Measurements from ENCODE around the gene SLC27A1. TPM values are rescaled to one million over a fixed set of nuclear protein-coding genes. Genes with fewer than 3 reads are reported as not detected.

The SLC27A1 gene
- total RNA-seq, 3 donors from 2014 or later, result 1.5 to 2.1 (median 2.0) TPM

GRCh38 chr19:17524651-17525050, 54.3 kb downstream of the SLC27A1 start:
- ATAC-seq, result no peak
- Mint-ChIP-seq H3K36me3 (ENCODE audit: insufficient read depth) (no peaks in the 10 kb centered on the region), H3K4me1 (ENCODE audit: low read depth) (peaks cover 23% of the 10 kb centered on the region), H3K27me3 (ENCODE audit: low read depth) (no peaks in the 10 kb centered on the region), H3K4me3 (no peak overlapping the region), H3K9me3 (no peaks in the 10 kb centered on the region)
- DNase-seq, result no peak

DNA sequence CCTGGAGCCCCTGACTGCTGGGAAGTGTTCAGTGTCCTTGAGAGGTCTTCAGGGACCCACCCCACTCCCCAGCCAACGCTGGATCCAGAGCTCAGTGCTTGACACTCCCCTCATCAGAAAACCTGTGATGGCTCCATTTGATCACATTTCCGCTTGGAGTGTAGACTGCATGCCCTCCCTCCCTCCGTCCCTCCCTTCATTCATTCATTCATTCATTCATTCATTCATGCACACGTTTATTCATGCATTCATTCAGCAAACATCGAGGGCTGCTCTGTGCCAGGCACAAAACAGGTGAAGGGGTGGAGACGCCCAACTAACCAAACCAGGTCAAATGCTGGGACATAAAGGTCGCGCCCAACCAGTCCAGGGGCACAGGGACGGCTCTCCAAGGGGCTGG, 54.8 kb downstream of the SLC27A1 start:
- H3K27me3 Mint-ChIP-seq (ENCODE audit: low read depth), result no peaks in the 10 kb centered on the region
- no peak for ATAC-seq
- H3K36me3 Mint-ChIP-seq (ENCODE audit: insufficient read depth), result no peaks in the 10 kb centered on the region
- DNase-seq, result no peak
- peaks cover 24% of the 10 kb centered on the region for H3K4me1 Mint-ChIP-seq (ENCODE audit: low read depth)
- H3K4me3 Mint-ChIP-seq, result no peak overlapping the region
- no peaks in the 10 kb centered on the region for H3K9me3 Mint-ChIP-seq

GRCh38 chr19:17526922-17527321, 56.6 kb downstream of the SLC27A1 start:
- Mint-ChIP-seq H3K36me3 (ENCODE audit: insufficient read depth) (no peaks in the 10 kb centered on the region), H3K4me1 (ENCODE audit: low read depth) (peaks cover 26% of the 10 kb centered on the region), H3K4me3 (peak overlapping the region; percentile 45), H3K27me3 (ENCODE audit: low read depth) (no peaks in the 10 kb centered on the region), H3K9me3 (no peaks in the 10 kb centered on the region)
- ATAC-seq (peak in 1 of 2 donors; percentile 46), DNase-seq (no peak)

DNA sequence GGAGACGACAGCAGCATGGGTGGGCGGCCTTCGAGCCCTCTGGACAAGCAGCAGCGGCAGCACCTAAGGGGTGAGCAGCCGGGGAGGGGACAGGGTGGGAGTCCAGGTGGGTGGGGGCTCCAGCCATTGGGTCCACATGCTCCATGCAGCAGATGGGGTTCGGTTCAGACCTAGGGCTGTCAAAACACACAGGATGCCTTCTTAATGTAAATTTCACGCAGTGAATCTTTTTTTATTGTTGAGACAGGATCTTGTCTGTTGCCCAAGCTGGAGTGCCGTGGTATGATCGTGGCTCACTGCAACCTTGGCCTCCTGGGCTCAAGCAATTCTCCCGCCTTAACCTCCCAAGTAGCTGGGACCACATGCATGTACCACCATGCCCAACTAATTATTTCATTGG, 57.0 kb downstream of the SLC27A1 start:
- no peak for DNase-seq
- Mint-ChIP-seq H3K36me3 (ENCODE audit: insufficient read depth) (no peaks in the 10 kb centered on the region), H3K27me3 (ENCODE audit: low read depth) (no peaks in the 10 kb centered on the region), H3K4me3 (no peak overlapping the region), H3K4me1 (ENCODE audit: low read depth) (peaks cover 26% of the 10 kb centered on the region), H3K9me3 (no peaks in the 10 kb centered on the region)
- ATAC-seq, result no peak

- H3K36me3 Mint-ChIP-seq (ENCODE audit: insufficient read depth), result no peaks in the 10 kb centered on the region
- no peaks in the 10 kb centered on the region for H3K9me3 Mint-ChIP-seq
- ATAC-seq, result no peak
- peaks cover 14% of the 10 kb centered on the region for H3K4me1 Mint-ChIP-seq (ENCODE audit: low read depth)
- H3K27me3 Mint-ChIP-seq (ENCODE audit: low read depth), result no peaks in the 10 kb centered on the region
- H3K4me3 Mint-ChIP-seq, result no peak overlapping the region
- no peak for DNase-seq
Measured at GRCh38 chr19:17528610-17529009, 58.3 kb downstream of the SLC27A1 start.

GRCh38 chr19:17529239-17530158, 59.2 kb downstream of the SLC27A1 start:
- DNase-seq (no peak), ATAC-seq (no peak)
- no peaks in the 10 kb centered on the region for H3K36me3 Mint-ChIP-seq (ENCODE audit: insufficient read depth)
- no peaks in the 10 kb centered on the region for H3K9me3 Mint-ChIP-seq
- peak overlapping the region; percentile 9 for H3K4me3 Mint-ChIP-seq
- H3K27me3 Mint-ChIP-seq (ENCODE audit: low read depth), result no peaks in the 10 kb centered on the region
- peaks cover 7% of the 10 kb centered on the region for H3K4me1 Mint-ChIP-seq (ENCODE audit: low read depth)

DNA sequence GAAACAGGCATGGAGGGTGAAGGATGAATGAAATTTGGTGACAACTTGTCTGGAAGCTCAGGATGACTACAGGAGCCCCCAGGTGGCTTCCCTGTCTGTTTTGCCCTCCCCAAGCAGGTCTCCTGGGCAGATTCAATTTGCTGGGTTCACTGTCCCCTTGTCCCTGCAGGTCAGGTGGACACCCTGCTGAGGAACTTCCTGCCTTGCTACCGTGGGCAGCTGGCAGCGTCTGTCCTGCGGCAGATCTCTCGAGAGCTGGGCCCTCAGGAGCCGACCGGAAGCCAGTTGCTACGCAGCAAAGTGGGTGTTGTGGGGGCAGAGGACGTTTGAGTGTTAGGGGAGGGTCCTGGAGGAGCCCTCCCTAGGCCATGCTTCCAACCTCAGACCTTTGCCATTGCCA, 60.3 kb downstream of the SLC27A1 start:
- ATAC-seq (no peak), DNase-seq (no peak)
- H3K4me1 Mint-ChIP-seq (ENCODE audit: low read depth), result peaks cover 2% of the 10 kb centered on the region
- H3K9me3 Mint-ChIP-seq, result no peaks in the 10 kb centered on the region
- no peaks in the 10 kb centered on the region for H3K36me3 Mint-ChIP-seq (ENCODE audit: insufficient read depth)
- H3K4me3 Mint-ChIP-seq, result no peak overlapping the region
- no peaks in the 10 kb centered on the region for H3K27me3 Mint-ChIP-seq (ENCODE audit: low read depth)

GRCh38 chr19:17532116-17532515, 61.8 kb downstream of the SLC27A1 start:
- Mint-ChIP-seq H3K27me3 (ENCODE audit: low read depth) (no peaks in the 10 kb centered on the region), H3K4me1 (ENCODE audit: low read depth) (peaks cover 2% of the 10 kb centered on the region), H3K4me3 (no peak overlapping the region), H3K9me3 (no peaks in the 10 kb centered on the region), H3K36me3 (ENCODE audit: insufficient read depth) (no peaks in the 10 kb centered on the region)
- DNase-seq, result no peak
- ATAC-seq, result no peak

- no peaks in the 10 kb centered on the region for H3K9me3 Mint-ChIP-seq
- ATAC-seq (no peak), DNase-seq (no peak)
- H3K27me3 Mint-ChIP-seq (ENCODE audit: low read depth), result no peaks in the 10 kb centered on the region
- H3K4me3 Mint-ChIP-seq, result no peak overlapping the region
- H3K4me1 Mint-ChIP-seq (ENCODE audit: low read depth), result peaks cover 2% of the 10 kb centered on the region
- no peaks in the 10 kb centered on the region for H3K36me3 Mint-ChIP-seq (ENCODE audit: insufficient read depth)
Measured at GRCh38 chr19:17532557-17532956, 62.2 kb downstream of the SLC27A1 start.

DNA sequence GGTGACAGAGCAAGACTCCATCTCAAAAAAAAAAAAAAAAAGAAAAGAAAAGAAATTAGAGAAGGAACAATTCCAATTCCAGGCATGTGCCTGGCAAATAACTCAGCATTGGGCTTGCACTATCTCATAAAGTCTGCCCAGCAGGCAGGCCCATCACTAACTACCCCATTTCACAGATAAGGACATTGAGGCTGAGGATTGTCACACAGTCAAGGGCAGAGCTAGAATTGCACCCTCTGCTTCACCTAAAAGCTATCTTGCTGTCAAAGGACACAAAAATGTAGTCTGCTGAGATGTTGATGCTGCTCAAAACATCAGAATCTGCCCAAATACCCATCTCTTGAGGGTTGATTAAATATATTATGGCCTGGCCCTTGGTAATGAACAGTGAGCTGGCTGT, 64.4 kb downstream of the SLC27A1 start:
- no peaks in the 10 kb centered on the region for H3K36me3 Mint-ChIP-seq (ENCODE audit: insufficient read depth)
- peaks cover 13% of the 10 kb centered on the region for H3K4me1 Mint-ChIP-seq (ENCODE audit: low read depth)
- no peaks in the 10 kb centered on the region for H3K27me3 Mint-ChIP-seq (ENCODE audit: low read depth)
- no peaks in the 10 kb centered on the region for H3K9me3 Mint-ChIP-seq
- ATAC-seq (no peak), DNase-seq (no peak)
- no peak overlapping the region for H3K4me3 Mint-ChIP-seq

- H3K9me3 Mint-ChIP-seq, result no peaks in the 10 kb centered on the region
- no peaks in the 10 kb centered on the region for H3K36me3 Mint-ChIP-seq (ENCODE audit: insufficient read depth)
- ATAC-seq, result no peak
- H3K4me3 Mint-ChIP-seq, result no peak overlapping the region
- DNase-seq, result no peak
- peaks cover 12% of the 10 kb centered on the region for H3K4me1 Mint-ChIP-seq (ENCODE audit: low read depth)
- no peaks in the 10 kb centered on the region for H3K27me3 Mint-ChIP-seq (ENCODE audit: low read depth)
Measured at GRCh38 chr19:17536955-17537354, 66.6 kb downstream of the SLC27A1 start.

DNA sequence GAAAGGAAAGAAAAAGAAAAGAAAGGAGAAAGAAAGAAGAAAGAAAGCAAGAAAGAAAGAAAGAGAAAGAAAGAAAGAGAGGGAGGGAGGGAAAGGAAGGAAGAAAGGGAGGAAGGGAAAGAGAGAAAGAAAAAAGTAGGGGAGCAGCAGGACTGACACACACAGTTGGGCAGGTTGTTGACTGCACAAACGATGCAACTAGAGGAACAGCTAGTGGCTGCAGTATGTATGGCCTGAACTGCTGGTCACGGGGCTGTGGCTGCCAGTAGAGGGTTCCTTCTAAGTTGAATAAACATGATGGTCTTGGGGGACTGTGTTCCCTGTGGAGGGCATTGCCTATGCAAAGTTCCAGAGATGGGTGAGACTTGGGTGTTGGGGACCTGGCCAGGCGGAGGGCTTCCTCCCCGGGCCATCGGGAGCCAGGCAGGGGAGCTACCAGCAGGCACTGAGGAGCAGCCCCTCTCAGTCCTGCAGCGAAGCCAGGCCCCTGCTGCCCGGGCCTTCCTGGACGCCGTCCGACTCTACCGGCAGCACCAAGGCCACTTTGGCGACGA, 68.4 kb downstream of the SLC27A1 start:
- DNase-seq (no peak), ATAC-seq (peak in 1 of 2 donors; percentile 1)
- H3K4me3 Mint-ChIP-seq, result peak overlapping the region; percentile 59
- no peaks in the 10 kb centered on the region for H3K27me3 Mint-ChIP-seq (ENCODE audit: low read depth)
- H3K4me1 Mint-ChIP-seq (ENCODE audit: low read depth), result peaks cover 12% of the 10 kb centered on the region
- H3K36me3 Mint-ChIP-seq (ENCODE audit: insufficient read depth), result no peaks in the 10 kb centered on the region
- no peaks in the 10 kb centered on the region for H3K9me3 Mint-ChIP-seq

DNA sequence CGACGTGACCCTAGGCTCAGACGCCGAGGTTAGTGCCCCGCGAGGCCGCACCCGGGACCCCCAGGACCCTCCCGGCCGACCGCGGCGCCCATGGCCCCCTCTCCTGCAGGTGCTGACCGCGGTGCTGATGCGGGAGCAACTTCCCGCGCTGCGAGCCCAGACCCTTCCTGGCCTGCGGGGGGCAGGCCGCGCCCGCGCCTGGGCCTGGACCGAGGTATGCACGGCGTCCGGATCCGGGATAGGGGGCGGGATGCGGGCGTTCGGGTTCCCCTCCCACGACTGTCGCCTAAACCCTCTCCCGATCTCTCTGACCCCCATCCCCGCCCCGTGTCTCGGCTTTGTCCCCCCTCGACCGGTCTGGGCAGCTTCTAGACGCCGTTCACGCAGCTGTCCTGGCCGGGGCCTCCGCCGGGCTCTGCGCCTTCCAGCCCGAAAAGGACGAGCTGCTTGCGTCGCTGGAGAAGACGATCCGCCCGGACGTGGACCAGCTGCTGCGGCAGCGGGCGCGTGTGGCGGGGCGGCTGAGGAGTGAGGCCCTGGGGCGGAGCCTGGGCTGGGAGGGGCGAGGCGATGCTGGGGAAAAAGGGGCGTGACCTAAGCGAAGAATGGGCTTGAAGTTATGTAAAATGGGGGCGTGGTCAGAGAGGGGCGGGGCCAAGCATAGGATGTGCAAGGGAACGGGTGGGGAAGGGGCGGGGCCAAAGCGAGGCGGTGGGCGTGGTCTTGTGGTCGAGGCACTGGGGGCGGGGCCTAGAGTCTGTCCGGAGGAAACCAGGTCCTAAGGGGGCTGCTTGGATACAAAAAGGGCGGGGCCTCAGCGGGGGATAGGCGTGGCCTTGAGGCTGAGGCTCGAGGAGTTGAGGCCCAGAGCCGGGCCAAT, 69.2 kb downstream of the SLC27A1 start:
- peaks cover 12% of the 10 kb centered on the region for H3K4me1 Mint-ChIP-seq (ENCODE audit: low read depth)
- DNase-seq (peak; percentile 92), ATAC-seq (peak; percentile 96 to 98)
- H3K27me3 Mint-ChIP-seq (ENCODE audit: low read depth), result no peaks in the 10 kb centered on the region
- H3K9me3 Mint-ChIP-seq, result no peaks in the 10 kb centered on the region
- H3K36me3 Mint-ChIP-seq (ENCODE audit: insufficient read depth), result no peaks in the 10 kb centered on the region
- peak overlapping the region; percentile 82 for H3K4me3 Mint-ChIP-seq

- no peak for DNase-seq
- Mint-ChIP-seq H3K4me3 (no peak overlapping the region), H3K9me3 (no peaks in the 10 kb centered on the region), H3K27me3 (ENCODE audit: low read depth) (no peaks in the 10 kb centered on the region), H3K4me1 (ENCODE audit: low read depth) (peaks cover 12% of the 10 kb centered on the region), H3K36me3 (ENCODE audit: insufficient read depth) (no peaks in the 10 kb centered on the region)
- ATAC-seq, result no peak
Measured at GRCh38 chr19:17540174-17540573, 69.8 kb downstream of the SLC27A1 start.

All from activated T-cell treated with anti-CD3 and anti-CD28 coated beads, Interleukin-2, amount 50 U/mL, for 4 hours (primary cell).